ENCODE measurements around the gene ADGRF4.
"Not testable (repeated sequence)": the region's sequence is repeated elsewhere in the genome, so short reads cannot be mapped to it uniquely, and the experiment has no call there.

Gene ADGRF4

GRCh38 chr6:47741807-47742206, 43.4 kb downstream of the ADGRF4 start:
- no peak for TF ChIP-seq CTCF (conservative IDR thresholded peaks at IDR 0.05; ENCODE audit: low read depth, low read length)
- peak; percentile 68 for DNase-seq (ENCODE audit: low read depth)
- H3K4me3 ChIP-seq (ENCODE audit: low read length) = no peak overlapping the region

- H3K4me3 ChIP-seq (ENCODE audit: low read length) = no peak overlapping the region
- DNase-seq (ENCODE audit: low read depth) = no peak
- TF ChIP-seq CTCF (conservative IDR thresholded peaks at IDR 0.05; ENCODE audit: low read depth, low read length) = no peak
Measured at GRCh38 chr6:47743744-47744143, 45.4 kb downstream of the ADGRF4 start.

- not testable (repeated sequence) for DNase-seq (ENCODE audit: low read depth); H3K4me3 ChIP-seq (ENCODE audit: low read length)
Measured at GRCh38 chr6:47745269-47745668, 46.9 kb downstream of the ADGRF4 start.

GRCh38 chr6:47749757-47750156, 51.4 kb downstream of the ADGRF4 start:
- H3K4me3 ChIP-seq (ENCODE audit: low read length) = no peak overlapping the region
- no peak for DNase-seq (ENCODE audit: low read depth)
- TF ChIP-seq CTCF (conservative IDR thresholded peaks at IDR 0.05; ENCODE audit: low read depth, low read length) = no peak

- no peak for DNase-seq (ENCODE audit: low read depth)
- no peak for TF ChIP-seq CTCF (conservative IDR thresholded peaks at IDR 0.05; ENCODE audit: low read depth, low read length)
- H3K4me3 ChIP-seq (ENCODE audit: low read length) = no peak overlapping the region
Measured at GRCh38 chr6:47752801-47753200, 54.4 kb downstream of the ADGRF4 start.

GRCh38 chr6:47759364-47759763, 61.0 kb downstream of the ADGRF4 start:
- H3K4me3 ChIP-seq (ENCODE audit: low read length) = no peak overlapping the region
- no peak for TF ChIP-seq CTCF (conservative IDR thresholded peaks at IDR 0.05; ENCODE audit: low read depth, low read length)
- no peak for DNase-seq (ENCODE audit: low read depth)

GRCh38 chr6:47762502-47762901, 64.1 kb downstream of the ADGRF4 start:
- peak; percentile 81 for DNase-seq (ENCODE audit: low read depth)
- H3K4me3 ChIP-seq (ENCODE audit: low read length) = no peak overlapping the region
- TF ChIP-seq CTCF (conservative IDR thresholded peaks at IDR 0.05; ENCODE audit: low read depth, low read length) = no peak

- DNase-seq (ENCODE audit: low read depth) = no peak
- no peak overlapping the region for H3K4me3 ChIP-seq (ENCODE audit: low read length)
- no peak for TF ChIP-seq CTCF (conservative IDR thresholded peaks at IDR 0.05; ENCODE audit: low read depth, low read length)
Measured at GRCh38 chr6:47766445-47766844, 68.1 kb downstream of the ADGRF4 start.

Data from retinal pigment epithelial cell (primary cell).